CD4-positive, alpha-beta T cell treated with Interleukin-2 at 100 ng/mL for 4 hours (primary cell): Measurements from ENCODE around the gene TBC1D14.
"Not testable (repeated sequence)": the region's sequence is repeated elsewhere in the genome, so short reads cannot be mapped to it uniquely, and the experiment has no call there.

ENCODE experiments used
- DNase-seq: peaks from one replicate; pipeline ENCODE4 v3.0.0-alpha.2; 2020; ENCODE audit warnings: low spot score

Gene TBC1D14

DNA sequence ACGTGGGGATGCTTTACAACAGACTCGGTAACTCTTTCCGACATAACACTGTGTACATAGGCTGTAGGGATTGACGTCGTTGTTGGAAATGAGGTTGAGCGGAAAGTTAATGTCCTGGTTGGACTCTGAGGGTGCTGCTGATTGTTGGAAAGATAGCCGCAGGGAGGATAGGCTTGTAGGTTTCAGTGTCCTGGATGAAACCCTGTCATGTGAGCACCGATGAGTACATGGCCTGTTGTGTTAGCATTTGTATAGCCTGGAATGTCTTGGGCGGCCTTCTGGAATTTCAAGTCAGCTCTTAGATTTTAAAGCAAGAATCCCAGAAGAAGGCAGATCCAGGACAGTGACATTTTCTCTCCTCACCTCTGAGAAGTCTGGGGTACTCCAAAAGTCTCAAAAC lies 63.3 kb downstream of the TBC1D14 start:
- DNase-seq = no peak

DNA sequence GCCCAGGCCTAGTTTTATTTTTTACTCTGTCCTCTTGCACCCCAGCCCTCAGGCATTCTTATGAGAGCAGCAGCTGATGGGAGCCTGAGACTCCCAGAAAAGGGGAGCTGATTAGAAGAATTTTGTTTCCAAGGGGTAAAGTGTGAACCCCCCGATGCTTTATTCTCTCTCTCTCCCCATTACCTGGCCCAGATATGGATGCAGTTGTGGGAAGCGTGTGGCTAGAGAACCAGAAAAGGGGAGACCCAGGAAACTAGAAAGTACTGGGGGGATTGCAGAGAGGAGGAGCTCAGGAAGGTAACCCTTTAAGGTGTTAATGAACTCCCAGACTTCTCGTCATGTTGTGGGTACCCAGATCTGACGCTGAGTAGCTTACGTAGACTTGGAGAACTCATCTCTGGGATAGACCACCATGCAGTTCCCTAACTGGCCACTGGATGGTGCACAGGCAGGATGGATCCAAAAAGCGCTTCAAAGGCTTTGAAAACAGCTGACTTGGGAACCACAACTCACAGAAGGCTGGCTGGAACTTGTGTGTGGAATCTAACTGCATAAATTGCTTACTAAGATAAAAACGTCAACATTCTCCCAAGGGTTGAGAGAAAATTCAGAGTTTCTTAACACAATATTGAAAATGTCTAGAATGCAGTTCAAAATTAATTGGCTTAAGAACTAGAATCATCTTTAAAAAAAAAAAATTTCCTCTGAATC lies 64.7 kb downstream of the TBC1D14 start:
- peak; percentile 85 for DNase-seq

DNA sequence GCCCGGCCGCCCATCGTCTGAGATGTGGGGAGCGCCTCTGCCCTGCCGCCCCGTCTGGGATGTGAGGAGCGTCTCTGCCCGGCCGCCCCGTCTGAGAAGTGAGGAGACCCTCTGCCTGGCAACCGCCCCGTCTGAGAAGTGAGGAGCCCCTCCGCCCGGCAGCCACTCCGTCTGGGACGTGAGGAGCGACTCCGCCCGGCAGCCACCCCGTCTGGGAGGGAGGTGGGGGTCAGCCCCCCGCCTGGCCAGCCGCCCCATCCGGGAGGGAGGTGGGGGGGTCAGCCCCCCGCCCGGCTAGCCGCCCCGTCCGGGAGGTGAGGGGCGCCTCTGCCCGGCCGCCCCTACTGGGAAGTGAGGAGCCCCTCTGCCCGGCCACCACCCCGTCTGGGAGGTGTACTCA lies 68.2 kb downstream of the TBC1D14 start:
- not testable (repeated sequence) for DNase-seq

DNA sequence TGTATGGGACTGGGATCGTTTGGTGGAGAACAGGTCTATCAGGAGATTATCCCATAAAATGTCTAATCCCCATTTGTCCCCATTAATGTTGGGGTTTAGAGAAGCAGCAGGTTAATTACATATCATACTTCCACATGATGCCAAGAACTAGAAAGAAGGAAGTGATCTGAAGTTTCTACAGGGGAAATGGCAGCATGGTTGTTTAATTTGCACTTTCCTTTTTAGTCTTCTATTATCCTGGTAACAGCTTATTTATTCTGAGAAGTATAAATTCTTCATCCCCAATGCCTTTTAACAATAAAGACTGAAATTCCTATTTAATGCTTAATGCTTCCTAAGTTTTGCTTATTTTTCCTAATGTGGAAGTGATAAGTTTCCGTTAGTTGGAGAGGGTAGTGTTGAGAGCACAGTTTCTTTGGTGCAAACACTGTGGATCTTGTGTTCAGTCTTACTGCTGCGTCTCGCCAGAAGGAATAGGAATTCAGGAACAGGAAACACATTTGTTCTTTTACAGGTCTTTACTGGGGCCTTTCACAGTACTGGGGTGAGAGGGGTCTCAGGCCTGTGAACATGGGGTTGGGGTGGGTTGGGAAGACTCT lies 74.0 kb downstream of the TBC1D14 start:
- no peak for DNase-seq

DNA sequence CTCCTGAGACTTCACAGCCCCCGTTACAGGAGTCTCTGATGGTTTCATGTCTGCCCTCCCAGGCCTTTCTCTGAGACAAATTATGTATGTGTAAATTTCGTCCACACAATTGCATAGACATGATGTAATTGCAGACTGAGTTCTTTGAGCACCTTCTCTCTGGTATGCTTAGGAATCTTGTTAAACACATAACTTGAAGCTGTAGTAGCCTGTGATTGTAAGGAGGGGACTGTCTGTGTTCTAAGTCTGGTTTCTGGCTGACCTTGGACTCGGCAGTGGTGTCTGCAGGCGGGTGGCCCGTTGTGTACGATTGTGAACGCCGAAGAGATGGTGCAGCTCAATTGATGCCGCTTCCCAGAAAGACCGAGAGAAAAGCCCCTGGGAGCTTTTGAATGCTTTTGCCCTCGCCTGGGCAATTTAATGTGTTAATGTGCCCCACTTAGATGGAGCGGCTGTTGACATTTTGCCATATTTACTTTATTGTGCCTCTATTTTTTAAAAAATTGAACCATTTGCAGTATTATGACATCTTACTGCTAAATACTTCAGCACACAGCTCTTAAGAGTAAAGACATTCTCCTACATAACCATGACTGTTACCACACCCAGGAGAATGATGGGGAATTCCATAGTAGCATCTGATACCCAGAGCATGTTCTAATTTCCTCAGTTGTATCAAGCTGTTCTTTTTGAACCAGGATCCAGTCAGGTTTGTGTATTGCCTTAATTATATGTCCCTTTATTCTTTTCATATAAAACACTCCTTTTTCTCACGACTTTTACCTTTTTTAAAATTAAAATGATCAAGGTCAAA lies 75.2 kb downstream of the TBC1D14 start:
- no peak for DNase-seq

DNA sequence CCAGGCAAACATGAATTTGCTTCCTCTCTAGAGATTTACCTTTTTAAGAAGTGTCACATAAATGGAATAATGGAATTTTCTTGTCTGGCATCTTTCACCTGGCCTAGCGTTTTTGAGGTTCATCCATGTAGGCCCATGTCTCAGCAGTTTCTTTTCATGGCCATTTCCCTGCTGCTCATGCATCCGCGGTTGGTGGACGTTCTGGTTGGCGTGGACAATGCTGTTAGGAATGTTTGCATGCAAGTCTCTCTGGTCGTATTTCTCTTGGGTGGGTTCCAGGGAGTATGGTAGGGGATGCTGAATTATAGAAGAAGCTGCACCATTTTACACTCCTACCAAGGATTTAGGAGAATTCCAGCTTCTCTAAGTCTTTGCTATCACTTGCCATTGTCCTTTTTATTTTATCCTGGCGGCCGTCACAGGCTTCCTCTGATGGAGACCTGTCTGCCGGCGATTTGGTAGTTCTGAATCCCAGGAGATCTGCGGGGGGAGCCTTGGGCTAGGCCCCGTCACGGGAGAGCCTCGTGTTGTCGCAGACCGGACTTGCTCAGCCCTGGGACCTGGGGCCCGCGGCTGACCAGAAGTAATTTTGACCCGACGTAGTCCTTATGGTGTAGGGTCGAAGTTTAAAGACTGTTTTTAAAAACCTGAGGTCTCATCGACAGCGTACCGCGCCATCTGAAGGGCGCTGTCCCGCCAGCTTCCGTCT lies 76.6 kb downstream of the TBC1D14 start:
- no peak for DNase-seq

DNA sequence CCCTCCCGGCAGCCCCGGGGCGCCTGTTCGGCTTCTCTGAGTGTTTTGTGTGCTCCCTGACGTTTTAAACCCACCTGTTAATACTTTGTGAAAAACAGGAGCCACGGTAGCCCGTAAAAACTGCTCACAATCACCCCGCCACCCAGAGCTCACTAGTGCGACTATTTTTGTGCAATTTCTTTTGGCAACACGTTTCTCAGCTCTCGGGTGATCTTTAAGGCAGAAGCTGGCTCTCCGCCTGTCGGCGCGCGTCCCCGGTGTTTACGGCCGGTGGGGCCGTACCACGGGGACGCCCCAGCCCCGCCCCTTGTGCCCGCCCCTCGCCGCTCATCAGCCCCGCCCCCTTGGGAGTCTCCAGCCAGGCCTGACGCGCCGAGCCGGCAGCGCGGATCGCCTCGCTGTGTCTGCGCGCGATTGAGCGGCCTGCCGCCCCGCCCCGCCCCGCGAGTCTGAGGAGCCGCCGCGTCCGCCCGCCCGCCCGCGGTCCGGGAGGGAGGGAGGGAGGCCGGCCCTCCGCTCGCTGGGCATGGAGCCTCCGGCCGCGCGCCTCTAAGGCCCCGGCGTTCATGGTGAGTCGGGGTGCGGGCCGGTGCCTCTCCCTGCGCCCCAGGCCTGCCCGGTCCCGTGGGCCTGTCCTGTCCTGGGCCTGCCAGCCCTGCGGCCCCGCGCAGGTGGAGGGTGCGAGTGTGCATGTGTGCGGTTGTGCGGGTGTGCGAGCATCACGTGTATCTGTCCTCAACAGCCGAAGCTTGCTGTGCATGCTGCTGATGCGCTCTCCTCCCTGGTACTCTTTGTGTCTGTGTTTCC lies 77.4 kb downstream of the TBC1D14 start:
- DNase-seq = peak; percentile 94

DNA sequence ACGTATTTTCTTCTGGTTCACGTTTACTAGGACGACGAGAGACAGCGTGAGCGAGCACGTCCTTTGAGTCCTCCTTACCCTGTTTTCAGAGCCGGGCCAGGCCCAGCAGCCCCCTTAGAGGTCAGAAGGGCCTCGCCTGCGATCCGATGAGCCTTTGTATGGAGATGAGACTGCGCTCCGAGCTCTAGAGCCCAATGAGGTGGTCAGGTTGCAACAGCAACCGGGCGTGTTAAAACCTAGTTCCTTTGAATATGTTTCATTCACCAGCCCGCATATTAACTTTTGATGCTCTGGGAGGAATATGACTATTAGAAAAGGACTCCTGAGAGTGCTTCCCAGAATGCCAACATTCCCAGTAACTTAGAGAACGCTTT lies 77.9 kb downstream of the TBC1D14 start:
- DNase-seq = no peak

DNA sequence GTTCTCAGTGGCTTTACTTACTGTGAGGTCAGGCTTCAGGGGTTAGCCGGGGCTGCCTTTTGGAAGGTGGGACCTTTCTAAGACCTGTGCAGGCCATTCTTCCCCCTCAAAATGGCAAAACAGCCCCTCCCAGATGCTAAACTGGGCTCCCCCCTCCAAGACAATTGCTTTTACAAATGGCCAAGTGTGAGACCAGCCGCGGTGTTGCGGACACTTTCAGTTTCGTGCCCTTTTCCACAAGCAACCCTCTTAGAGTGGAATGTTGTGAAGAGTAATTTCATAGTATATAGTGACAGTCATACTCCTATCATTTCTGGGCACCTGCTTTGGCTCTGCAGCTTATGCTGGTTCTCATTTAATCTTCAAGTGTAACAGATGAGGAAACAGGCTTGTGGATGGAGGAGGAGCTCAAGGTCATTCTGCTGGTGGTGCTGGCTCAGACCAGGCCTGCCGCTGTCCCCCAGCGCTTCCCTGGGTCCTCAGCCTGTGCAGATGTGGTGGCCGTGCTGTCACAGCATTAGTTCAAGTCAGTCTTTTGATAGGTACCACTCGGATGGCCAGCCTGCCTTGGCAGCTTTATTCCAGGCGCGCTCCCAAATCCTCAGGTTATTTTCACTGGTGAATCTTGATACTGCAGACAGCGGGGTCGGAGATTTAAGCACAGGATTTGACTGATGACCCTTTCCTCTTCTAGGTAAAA lies 78.5 kb downstream of the TBC1D14 start:
- DNase-seq = no peak

DNA sequence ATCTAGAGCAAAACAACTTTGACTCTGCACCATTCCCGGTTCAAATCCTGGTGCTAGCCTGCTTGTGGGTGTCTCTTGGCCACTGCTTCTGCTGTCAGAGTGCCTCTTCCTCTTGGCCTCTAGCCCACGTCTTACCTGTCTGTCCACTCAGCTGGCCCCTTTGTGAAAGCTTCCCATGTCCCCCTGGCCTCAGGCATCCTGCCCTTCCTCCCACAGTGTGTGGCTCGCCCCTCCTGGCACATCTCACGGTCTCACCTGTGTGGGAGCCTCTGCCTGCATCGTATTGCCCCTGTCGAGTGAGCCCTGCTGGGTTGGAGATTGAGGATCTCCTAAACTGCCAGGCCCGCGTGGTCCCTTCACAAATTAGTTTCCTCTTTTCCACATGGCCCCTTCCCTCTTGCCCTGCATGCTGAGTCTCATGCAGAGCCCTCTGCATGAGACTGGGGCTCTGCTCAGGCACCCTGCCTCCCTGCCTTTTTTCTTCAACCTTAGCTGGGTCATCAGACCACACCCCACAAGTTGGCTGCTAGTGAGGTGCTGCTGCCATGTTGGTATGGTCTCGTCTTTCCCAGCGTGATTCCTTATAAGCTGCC lies 79.8 kb downstream of the TBC1D14 start:
- no peak for DNase-seq

DNA sequence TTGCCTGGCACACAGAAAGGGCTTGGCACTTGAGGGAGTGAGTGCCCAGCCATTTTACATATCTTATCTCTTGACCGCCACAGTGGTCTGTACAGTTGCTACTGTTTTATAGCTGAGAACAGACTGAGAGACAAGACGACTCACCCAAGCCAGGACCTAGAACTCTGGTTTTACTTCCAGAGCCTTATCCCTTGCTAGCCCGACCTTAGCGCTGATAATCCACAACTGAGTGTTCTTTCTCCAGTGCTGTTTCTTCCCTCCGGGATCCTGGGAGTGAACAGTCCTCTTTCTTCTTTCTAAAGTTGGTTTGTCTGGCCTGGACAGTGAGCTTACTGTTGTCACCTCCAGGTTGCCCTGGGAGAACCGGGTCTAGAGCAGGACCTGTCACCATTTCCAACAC lies 81.0 kb downstream of the TBC1D14 start:
- no peak for DNase-seq

DNA sequence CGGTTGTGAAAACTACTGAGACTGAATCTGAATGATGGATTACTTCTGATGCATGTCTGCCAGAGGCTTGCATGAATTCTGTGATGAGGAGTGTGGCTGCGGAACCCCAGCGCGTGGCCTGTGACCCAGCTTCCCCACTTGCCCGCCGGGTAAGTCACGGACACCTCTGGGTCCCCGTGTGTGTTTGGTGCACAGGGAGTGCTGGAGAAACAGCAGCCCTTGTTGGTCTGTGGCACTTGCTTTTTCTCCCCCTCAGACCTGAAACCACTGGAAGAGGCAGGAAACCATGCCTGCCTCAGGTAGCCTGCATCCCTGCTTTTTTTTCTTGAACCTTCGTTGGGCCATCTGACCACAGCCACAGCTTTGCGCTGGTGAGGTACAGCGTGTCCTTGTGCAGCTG lies 81.6 kb downstream of the TBC1D14 start:
- no peak for DNase-seq

DNA sequence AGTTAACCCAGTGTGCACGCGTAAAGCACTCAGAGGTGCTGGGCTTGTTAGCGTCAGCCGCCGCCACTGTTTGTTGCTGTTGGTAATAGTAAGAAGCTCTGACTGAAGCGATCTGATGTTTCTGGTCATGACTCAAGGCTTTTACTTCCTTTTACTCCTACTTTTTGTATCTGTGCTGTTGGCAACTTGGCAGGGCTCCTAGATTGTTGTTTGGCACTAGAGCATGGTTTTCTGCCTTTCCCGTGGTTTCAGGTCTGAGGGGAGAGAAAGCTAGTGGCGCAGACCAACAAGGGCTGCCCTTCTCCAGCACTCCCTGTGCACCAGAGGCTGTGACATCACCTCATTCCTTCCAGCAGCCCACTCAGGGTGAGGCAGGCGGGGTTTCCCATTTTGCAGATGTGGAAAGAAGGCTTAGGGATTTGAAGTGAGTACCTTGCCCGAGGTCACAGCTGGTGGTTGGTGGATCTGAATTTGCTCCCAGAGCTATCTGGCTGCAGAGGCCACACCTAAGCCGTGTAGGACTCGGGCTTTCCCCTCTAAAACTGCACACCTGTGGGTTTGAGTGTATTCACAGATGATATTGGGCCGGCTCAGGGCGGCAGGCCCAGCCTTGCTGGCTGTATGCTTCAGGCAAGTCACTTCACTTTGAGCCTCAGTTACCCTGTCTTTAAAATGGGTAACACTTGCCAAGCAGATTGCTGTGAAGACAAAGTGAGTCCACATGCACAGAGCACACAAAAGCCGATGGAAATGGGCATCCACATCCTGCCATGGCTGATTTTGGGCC lies 82.3 kb downstream of the TBC1D14 start:
- no peak for DNase-seq

DNA sequence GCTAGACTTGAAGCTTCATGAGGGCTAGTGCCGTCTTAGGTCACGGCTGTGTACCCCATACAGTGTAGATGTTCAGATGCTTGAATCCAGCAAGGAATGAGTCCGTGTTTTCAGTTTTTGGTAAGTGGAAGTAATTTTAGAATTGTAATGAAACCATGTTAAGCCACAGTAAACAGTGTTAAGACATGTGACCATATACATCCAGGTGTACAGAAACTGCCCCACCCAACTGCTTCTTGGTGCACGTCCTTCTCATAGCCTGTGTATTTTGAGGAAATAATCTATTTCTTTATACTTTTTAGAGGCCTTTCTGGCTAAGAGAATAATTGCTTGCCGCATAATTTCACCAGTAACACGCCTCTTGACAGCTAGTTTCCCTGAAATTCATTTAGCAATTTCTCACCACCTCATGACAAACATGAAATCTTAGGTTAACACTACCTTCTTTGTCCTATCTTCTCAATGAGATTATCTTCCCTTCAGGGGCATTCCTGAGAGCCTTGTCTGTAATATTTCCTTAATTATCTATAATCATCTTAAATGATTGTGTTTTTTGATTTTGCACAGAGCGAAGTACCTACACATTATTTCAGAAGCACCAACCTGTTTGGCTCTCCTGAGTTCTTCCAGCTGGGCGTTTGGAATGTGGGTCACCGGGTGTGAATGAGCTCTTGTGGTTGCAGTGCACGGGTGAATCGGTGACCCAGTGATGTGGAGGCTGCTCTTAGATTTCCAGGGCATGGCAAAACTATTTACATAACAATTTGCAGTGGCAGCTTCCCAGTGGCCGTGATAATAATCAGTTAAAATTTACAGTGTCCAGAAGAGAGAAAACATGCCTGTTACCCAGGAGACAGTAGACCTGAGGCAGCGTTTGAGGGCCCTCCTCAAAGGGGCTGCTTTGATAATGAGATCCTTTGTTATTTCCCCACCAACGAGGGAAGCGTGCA lies 83.4 kb downstream of the TBC1D14 start:
- DNase-seq = no peak

DNA sequence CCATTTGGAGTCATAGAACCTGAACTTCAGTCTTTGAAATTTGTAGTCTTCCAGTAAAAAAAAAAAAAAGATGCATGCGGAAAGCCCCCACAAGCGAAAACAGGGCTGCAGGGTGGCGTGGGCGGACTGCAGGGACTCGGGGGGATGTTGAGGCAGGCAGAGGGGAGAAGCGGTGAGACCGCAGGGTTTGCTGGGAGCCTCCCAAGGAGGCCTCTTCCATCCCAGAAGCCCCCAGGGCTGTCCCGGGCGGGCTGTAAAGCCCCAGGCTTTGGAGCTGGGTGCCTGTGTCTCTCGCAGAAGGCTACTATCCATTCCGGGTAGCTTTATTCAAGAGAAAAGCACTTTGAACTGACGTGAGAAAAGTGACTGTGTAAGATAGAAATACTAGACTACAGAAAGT lies 86.9 kb downstream of the TBC1D14 start:
- DNase-seq = no peak

DNA sequence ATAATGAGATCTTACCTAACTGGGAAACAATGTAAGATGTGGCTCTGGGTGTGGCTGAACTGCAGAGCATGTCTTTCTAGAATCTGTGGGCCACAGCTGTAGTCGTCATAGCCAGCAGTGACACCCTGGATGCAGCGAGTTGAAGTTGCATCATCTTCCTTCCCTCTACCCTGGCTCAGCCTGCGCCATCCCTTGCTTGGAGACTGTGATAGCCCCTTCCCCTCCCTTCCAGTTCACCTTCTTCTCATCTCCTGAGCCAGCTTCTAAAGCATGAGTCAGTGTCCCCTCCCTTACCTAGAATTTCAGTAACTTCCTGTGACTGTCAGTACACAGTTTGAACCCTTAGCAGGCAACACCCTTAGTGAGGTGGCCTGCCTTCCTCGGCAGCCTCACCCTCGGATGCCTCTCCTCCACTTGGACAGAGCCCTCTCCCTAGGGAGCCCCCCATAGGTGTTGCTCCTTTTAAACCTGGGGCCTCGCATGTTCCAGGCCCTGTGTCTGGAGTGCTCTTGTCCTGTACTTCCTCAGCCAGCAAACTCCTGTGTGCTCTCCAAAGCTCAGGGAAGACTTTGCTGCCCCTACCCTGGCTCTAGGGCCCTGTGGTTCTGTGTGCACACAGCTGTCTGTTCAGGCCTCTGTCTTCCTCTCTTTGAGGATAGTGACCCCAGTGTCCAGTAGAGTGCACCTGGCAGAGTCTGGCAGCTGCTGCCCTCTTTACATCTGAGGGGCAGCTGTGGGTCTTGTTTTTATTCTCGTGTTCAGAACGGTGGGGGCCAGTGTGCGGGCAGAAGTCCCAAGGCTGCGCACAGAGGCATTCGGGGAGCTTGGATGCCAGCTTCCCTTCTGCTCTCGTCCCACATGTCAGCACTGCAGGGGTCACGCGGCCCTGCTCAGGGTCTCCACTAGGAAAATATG lies 89.8 kb downstream of the TBC1D14 start:
- DNase-seq = peak; percentile 73

DNA sequence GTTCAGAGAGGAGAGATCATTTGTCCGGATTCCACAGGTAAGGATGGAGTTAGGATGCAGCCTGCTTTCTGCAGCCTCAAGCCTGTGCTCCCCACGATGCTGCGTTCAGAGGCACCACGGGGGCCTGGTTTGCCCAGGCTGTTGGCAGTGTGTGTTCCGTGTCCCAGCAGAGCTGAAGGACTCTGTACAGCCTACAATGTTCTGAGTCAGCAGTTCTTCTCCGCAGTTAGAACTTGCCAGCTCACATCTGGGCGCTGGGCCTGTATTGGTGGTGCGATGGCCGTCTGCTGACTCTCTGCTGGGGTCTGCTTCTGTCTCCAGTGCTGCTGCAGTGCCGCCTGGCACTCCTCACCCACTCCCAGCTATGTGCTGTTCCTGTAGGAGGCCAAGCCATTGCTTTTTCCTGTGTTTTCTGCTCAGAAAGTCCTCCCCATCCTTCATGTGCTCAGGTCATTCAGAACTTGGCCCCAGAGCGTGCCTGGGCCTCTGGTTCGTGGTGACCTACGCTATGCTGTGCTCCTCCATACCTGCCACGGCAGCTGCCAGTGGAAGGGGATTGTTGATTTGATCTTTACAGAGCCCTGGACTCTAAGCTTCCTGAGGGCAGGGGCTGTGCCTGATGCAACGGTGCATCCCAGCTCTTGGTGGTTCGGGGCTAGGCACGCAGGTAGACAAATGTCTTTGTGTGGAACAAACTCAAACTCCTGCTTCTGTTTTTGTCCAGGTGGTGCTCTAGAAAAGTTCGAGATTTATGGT lies 91.0 kb downstream of the TBC1D14 start:
- no peak for DNase-seq
